Esophagus squamous epithelium (tissue), 5 donors: ENCODE results near the gene FAM169A. TPM values are rescaled to one million over a fixed set of nuclear protein-coding genes. Genes with fewer than 3 reads are reported as not detected.

Source experiments
- DNase-seq: peaks from one replicate; lab custom pipeline; 2025; lab: John Stamatoyannopoulos, UW
- H3K27ac ChIP-seq, 4 donors: fragments of 200-600 bp; sonication (generic); one replicate each; pipeline ENCODE4 v1.5.1; 2016 to 2019; ENCODE audit warnings: mild to moderate bottlenecking in 1 of 4
- H3K27me3 ChIP-seq, 4 donors: fragments of 200-600 bp; sonication (generic); 1 replicate in 3 of 4; 2 replicates in 1 of 4; pipeline versions ENCODE4 v1.5.1 to v1.6.0; 2017 to 2021; ENCODE audit warnings: antibody characterized with exemption in 1 of 4
- H3K36me3 ChIP-seq, 3 donors: fragments of 200-600 bp; sonication (generic); one replicate each; pipeline ENCODE4 v1.5.1; 2016 to 2019
- H3K4me1 ChIP-seq, 3 donors: fragments of 200-600 bp; sonication (generic); one replicate each; pipeline ENCODE4 v1.5.1; 2017 to 2019
- H3K4me3 ChIP-seq, 4 donors: fragments of 200-600 bp; sonication (generic); 1 replicate in 3 of 4; 2 replicates in 1 of 4; pipeline ENCODE4 v1.5.1; 2016 to 2019; ENCODE audit warnings: mild to moderate bottlenecking in 2 of 4, moderate library complexity in 1 of 4
- H3K9me3 ChIP-seq, 3 donors: fragments of 200-600 bp; sonication (generic); one replicate each; pipeline ENCODE4 v1.5.1; 2016 to 2019
- CTCF ChIP-seq, 6 experiments: fragments of 450-650 bp in 4 of 6; fragments of 200-600 bp in 2 of 6; sonication (generic) in 2 of 6; IDR thresholded peaks; one replicate each; pipeline ENCODE4 v1.5.1; 2016 to 2019; ENCODE audit warnings: antibody characterized with exemption in 6 of 6, mild to moderate bottlenecking in 4 of 6, moderate library complexity in 4 of 6
- POLR2A ChIP-seq, 4 donors: fragments of 450-650 bp; IDR thresholded peaks; one replicate each; pipeline ENCODE4 v1.6.1; 2017; ENCODE audit warnings: antibody characterized with exemption in 4 of 4, mild to moderate bottlenecking in 4 of 4, moderate library complexity in 3 of 4
- WGBS, 2 donors: methylation state at CpG; one replicate each; pipeline ENCODE4 v1.1.5; 2018; 5-methylcytosine and 5-hydroxymethylcytosine counted together
- intact Hi-C: fragments of 100-400 bp; cut with DNase I; formaldehyde crosslinking; loops from one replicate; pipeline ENCODE4 v1.15.0; 2022
- total RNA-seq, 4 donors: library from RNA; depleted of rRNA; stranded (reverse); fragments of >200 nt; gene quantifications; one replicate each; pipeline ENCODE4 v1.1.0, GENCODE V29; 2016
- donor health status: DM: yes; HTN: yes; CAD: no.

Gene FAM169A
- total RNA-seq, 4 donors from 2014 or later: 0.30 to 5.8 (median 3.1) TPM

- DNase-seq: no peak
- Histone ChIP-seq H3K27me3 (no peaks in the 10 kb centered on the region), H3K27ac (no peak overlapping the region), H3K9me3 (no peaks in the 10 kb centered on the region), H3K4me1 (no peaks in the 10 kb centered on the region), H3K4me3 (no peak overlapping the region), H3K36me3 (no peaks in the 10 kb centered on the region)
- intact Hi-C loops: loop anchor here (10.0 kb wide), 1 partner anchor 127 kb away; no protein-coding TSS in a partner anchor
- TF ChIP-seq CTCF (IDR thresholded peaks at IDR 0.05): no peak
- TF ChIP-seq POLR2A (IDR thresholded peaks at IDR 0.05): no peak
- 84 to 94% methylated on average over 6 of the region's 6 CpGs for WGBS, 2 donors
These were observed 78.8 kb downstream of the FAM169A start for GRCh38 chr5:74787424-74787823.

- intact Hi-C loops: loop anchor here (10.0 kb wide), 1 partner anchor 128 kb away; no protein-coding TSS in a partner anchor
- no peaks in the 10 kb centered on the region for H3K27me3 ChIP-seq
These were observed 79.3 kb downstream of the FAM169A start for GRCh38 chr5:74786851-74787250.

GRCh38 chr5:74778609-74779008, 87.6 kb downstream of the FAM169A start:
- 66 to 75% methylated on average over 2 of the region's 2 CpGs for WGBS, 2 donors
- no peaks in the 10 kb centered on the region for H3K4me1 ChIP-seq
- no peaks in the 10 kb centered on the region for H3K9me3 ChIP-seq
- peaks cover 0 to 48% (median 25%) of the 10 kb centered on the region in 3 donors for H3K36me3 ChIP-seq
- TF ChIP-seq CTCF (IDR thresholded peaks at IDR 0.05) (no peak), POLR2A (IDR thresholded peaks at IDR 0.05) (no peak)
- no peak for DNase-seq
- H3K27ac ChIP-seq: no peak overlapping the region
- intact Hi-C loops: no loop called here
- no peak overlapping the region for H3K4me3 ChIP-seq
- H3K27me3 ChIP-seq: no peaks in the 10 kb centered on the region

More at GRCh38 chr5:74786851-74787250, 79.3 kb downstream of the FAM169A start:
- no peaks in the 10 kb centered on the region for H3K36me3 ChIP-seq
- H3K4me3 ChIP-seq: no peak overlapping the region
- H3K27ac ChIP-seq: no peak overlapping the region
- no peak for TF ChIP-seq CTCF (IDR thresholded peaks at IDR 0.05)
- no peak for TF ChIP-seq POLR2A (IDR thresholded peaks at IDR 0.05)
- H3K4me1 ChIP-seq: no peaks in the 10 kb centered on the region
- no peak for DNase-seq
- no peaks in the 10 kb centered on the region for H3K9me3 ChIP-seq
- 91 to 93% methylated on average over 3 to 6 of the region's 6 CpGs for WGBS, 2 donors

GRCh38 chr5:74772359-74772758, 93.8 kb downstream of the FAM169A start:
- H3K27ac ChIP-seq: no peak overlapping the region
- intact Hi-C loops: no loop called here
- no peaks in the 10 kb centered on the region for H3K27me3 ChIP-seq
- H3K4me1 ChIP-seq: peaks cover 6 to 13% (median 9%) of the 10 kb centered on the region in 3 donors
- TF ChIP-seq CTCF (IDR thresholded peaks at IDR 0.05): no peak
- TF ChIP-seq POLR2A (IDR thresholded peaks at IDR 0.05): no peak
- peaks cover 0 to 87% (median 47%) of the 10 kb centered on the region in 3 donors for H3K36me3 ChIP-seq
- 65 to 66% methylated on average over 7 of the region's 7 CpGs for WGBS, 2 donors
- no peak for DNase-seq
- H3K4me3 ChIP-seq: no peak overlapping the region
- H3K9me3 ChIP-seq: no peaks in the 10 kb centered on the region

- H3K9me3 ChIP-seq: no peaks in the 10 kb centered on the region
- DNase-seq: no peak
- TF ChIP-seq CTCF (IDR thresholded peaks at IDR 0.05) (no peak), POLR2A (IDR thresholded peaks at IDR 0.05) (no peak)
- 0 to 1% methylated on average over 9 of the region's 9 CpGs for WGBS, 2 donors
- no peaks in the 10 kb centered on the region for H3K27me3 ChIP-seq
- peaks cover 0 to 39% (median 13%) of the 10 kb centered on the region in 3 donors for H3K36me3 ChIP-seq
- peaks cover 19 to 51% (median 23%) of the 10 kb centered on the region in 3 donors for H3K4me1 ChIP-seq
- H3K27ac ChIP-seq: peak overlapping the region; percentile 79 to 90 (median 84)
- H3K4me3 ChIP-seq: peak overlapping the region; percentile 80 to 93 (median 90)
- intact Hi-C loops: no loop called here
These were observed 98.6 kb downstream of the FAM169A start for GRCh38 chr5:74767579-74767913.
